GM10266 (cell line): ENCODE results near the gene LIME1.
A peak's percentile ranks its signal among the peaks of the same experiment; 100 is the strongest.

Source experiments
- DNase-seq: peaks from one replicate; pipeline ENCODE4 v3.0.0; 2012; ENCODE audit errors: extremely low spot score
- CTCF ChIP-seq: IDR thresholded peaks from 2 replicates; pipeline ENCODE4 v1.5.1; 2012; ENCODE audit warnings: mild to moderate bottlenecking, low read depth; ENCODE audit not compliant: control insufficient read depth, insufficient read depth; ENCODE audit errors: missing control alignments

The LIME1 gene

GRCh38 chr20:63747622-63748069 is 11.2 kb downstream of the LIME1 start:
- DNase-seq, result peak; percentile 45
- TF ChIP-seq CTCF, result no peak

- DNase-seq, result peak; percentile 38
- no peak for TF ChIP-seq CTCF
Observed at GRCh38 chr20:63748070-63748933, 11.8 kb downstream of the LIME1 start.

- DNase-seq, result no peak
- TF ChIP-seq CTCF, result no peak
Observed at GRCh38 chr20:63748934-63749270, 12.4 kb downstream of the LIME1 start.

GRCh38 chr20:63749597-63750508 is 13.4 kb downstream of the LIME1 start:
- peak; percentile 36 for DNase-seq
- no peak for TF ChIP-seq CTCF

GRCh38 chr20:63750807-63751470 is 14.5 kb downstream of the LIME1 start:
- DNase-seq, result peak; percentile 65
- TF ChIP-seq CTCF, result no peak

GRCh38 chr20:63751471-63752271 is 15.2 kb downstream of the LIME1 start:
- peak; percentile 42 for DNase-seq
- no peak for TF ChIP-seq CTCF
